Renal pelvis (tissue), 4 donors: ENCODE results near the gene ZP1. TPM values are rescaled to one million over a fixed set of nuclear protein-coding genes. Genes with fewer than 3 reads are reported as not detected.

ENCODE experiments used
- DNase-seq: peaks from one replicate; pipeline ENCODE4 v3.0.0-alpha.2; 2013
- polyA plus RNA-seq, 3 donors: library from polyadenylated mRNA; unstranded; fragments of 120-200 nt; gene quantifications; one replicate each; pipeline ENCODE4 v1.2.1, GENCODE V29; 2013; ENCODE audit not compliant: insufficient read length in 3 of 3

ZP1 gene
- polyA plus RNA-seq, 3 donors, result 0.10 to 0.11 TPM; not detected in 1

- no peak for DNase-seq
Measured at GRCh38 chr11:60875366-60876167, 8.2 kb downstream of the ZP1 start.

GRCh38 chr11:60876168-60876485 is 8.8 kb downstream of the ZP1 start:
- DNase-seq, result no peak

GRCh38 chr11:60878245-60879101 is 11.1 kb downstream of the ZP1 start:
- no peak for DNase-seq

DNA sequence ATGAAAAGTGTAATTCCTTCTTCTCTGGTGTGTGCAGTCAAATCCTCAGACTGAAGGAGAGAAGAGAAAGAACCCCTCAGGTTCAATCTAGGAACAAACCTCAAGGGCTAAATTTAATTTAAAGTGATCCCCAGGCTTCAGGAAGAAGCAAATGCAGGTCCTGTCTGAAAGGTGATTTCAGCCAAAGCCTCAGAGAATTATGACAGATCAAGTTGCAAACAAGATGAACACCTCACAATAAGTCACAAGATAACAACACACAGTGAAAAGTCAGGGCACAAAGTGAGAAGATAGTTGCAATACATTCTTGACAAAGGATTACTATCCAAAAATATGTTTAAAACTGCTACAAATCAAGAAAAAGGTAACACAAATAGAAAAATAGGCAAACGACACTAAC is 11.8 kb downstream of the ZP1 start:
- DNase-seq, result no peak

- DNase-seq, result no peak
Measured at GRCh38 chr11:60879971-60880588, 12.7 kb downstream of the ZP1 start.

- DNase-seq, result no peak
Measured at GRCh38 chr11:60880643-60881282, 13.4 kb downstream of the ZP1 start.

GRCh38 chr11:60887556-60887955 is 20.2 kb downstream of the ZP1 start:
- no peak for DNase-seq

DNA sequence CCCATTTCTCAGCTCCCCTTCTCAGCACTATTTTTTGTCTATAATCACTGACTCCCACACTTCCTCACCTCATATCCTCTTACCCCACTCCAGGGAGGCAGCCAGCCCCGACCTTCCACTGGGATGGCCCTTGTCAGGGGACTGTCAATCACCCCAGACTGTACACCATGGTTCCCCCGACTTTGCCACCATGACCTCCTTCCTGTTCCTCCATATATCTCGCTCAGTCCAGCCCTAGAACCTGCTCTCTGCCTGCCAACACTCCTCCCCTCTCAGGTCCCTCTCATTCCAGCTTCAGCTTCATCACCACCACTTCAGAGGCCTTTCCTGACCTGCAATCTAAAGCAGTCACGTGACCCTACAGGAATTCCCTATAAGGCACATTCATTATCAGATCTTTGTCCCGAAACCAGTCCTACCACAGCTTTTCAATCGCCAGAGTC is 22.5 kb downstream of the ZP1 start:
- DNase-seq, result no peak

DNA sequence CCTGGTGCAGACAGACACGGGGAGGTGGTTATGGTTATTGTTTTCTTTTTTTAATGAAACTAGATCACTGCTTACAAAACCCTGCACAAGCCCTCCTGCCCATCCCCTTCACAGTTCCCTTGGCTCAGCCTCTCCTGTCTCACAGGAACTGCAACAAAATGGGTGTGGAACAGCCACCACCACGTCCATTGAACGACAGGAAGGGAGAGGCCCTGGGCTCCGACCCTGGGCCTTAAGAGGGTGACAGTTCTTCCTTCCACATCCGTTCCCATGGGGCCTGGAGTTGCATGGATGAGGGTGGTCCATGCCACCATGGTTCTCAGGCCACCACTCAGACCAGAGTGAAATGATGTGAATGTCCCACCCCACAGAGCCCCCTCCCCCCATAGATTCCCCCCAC is 23.4 kb downstream of the ZP1 start:
- DNase-seq, result no peak

GRCh38 chr11:60891103-60891741 is 23.9 kb downstream of the ZP1 start:
- no peak for DNase-seq

DNA sequence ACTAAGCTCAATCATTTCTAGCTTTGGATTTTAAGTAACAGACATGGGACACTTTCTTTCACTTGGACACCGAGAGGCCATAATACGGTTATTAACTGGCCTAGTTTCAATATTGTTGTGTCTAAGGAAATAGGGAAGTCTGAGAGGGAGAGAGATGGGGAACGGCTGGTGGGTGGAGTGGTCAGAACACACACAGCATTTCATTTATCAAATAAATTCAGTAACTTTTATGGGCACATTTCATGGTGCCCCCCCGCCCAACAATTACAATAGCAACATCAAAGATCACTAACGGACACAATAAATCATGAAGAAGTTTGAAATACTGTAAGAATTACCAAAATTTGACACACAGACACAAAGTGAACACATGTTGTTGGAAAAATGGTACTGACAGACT is 28.3 kb downstream of the ZP1 start:
- DNase-seq, result no peak

DNA sequence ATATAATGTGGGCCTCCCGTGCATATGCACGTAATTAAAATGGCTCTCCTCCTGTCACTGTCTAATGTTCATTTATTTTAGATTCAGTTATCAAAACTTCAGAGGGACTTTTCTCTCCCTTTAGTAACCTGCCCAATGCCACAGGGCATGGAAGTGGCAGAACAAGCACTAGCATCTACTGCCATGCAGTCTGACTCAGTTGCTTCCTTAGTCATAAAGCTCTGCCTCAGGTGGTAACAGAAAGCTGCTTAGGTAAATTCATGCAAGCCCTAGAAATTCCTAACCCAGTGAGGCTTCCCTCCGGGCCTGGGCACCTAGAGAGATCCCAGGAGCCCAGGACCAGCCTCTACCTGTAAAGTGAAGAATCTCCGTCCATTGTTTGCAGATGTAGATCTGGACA is 30.2 kb downstream of the ZP1 start:
- DNase-seq, result no peak

DNA sequence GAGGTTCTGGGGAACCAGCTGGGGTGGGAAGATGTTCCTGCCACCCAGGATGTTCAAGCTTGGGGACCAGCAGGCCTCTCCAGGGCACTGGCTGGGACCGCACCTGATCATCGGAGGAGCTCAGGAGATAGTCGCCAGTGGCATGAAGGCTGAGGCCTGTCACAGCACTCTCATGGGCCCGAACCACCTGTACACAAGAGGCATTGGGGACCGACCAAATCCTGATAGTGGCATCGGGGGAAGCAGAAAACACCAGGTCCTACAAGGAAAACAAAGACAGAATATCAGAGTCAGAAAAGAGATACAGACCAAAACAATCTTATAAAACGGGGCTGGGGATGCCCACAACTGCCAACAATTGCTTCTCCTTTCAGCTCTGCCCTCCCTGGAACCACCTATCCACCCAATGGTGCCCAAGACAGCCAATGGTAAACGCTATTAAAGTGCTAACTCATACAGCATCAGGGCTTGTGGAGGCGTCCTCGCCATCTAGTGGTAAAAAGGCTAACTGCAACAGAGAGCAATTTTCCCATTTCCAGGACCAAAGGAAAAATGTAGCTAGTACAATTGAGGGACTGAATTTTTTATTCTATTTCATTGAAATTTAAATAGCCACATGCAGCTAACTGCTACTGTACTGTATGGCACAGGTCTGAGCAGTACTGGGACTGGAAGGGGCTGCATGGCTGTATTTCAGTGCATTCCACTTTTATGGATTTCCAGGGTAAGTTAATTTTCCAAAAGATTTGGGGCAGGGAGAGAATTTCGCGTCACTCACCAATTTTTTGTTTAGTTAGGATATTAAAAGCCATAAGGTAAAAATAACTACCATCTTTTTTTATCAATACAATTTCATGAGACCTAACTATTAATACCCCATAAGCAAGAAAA is 31.9 kb downstream of the ZP1 start:
- no peak for DNase-seq

- DNase-seq, result no peak
Measured at GRCh38 chr11:60899977-60900376, 32.6 kb downstream of the ZP1 start.

- DNase-seq, result no peak
Measured at GRCh38 chr11:60900673-60901404, 33.5 kb downstream of the ZP1 start.

- DNase-seq, result no peak
Measured at GRCh38 chr11:60902625-60903024, 35.3 kb downstream of the ZP1 start.

DNA sequence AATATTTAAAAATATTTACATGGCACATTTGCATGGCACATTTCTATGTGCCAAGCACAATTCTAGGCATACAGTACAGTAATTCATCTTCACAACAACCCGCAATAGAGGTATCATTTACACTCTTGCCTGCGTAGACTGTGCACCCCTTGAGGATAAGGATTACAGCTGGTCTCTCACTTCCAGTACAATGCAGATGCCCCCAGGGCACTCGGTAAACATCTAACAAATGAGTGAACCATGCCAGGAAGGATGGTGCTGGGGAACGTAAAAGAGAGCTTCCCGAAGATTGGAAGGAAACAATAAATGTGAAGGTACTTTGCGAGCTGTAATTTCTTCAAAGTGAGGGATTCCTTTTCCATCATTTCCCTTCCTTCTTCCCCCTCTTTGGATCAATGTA is 37.7 kb downstream of the ZP1 start:
- no peak for DNase-seq

DNA sequence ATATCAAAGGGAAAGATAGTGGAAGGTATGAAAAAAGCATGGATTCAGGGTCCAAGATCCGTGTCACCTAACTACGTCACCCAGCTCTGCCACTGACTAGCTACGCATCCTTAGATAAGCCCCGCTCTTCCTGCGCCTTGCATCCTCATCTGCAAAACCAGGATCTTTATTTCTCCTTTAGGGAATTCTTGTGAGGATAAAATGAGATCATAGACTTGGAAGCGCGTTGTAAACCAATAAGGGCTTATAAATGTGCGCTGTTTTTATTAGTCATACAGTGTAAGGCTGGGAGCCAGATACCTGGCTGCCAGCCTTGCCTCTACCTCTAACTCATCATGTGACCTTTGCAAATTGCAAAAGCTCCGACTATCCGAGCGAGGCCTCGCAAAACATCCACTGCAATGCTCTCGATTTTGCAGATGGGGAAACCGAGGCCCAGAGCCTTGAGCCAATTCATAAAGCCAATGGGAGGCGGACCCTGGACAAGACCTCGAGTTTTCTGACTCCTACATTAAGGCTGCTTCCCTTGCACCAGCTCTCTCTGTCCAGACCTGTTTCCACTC is 38.3 kb downstream of the ZP1 start:
- DNase-seq, result no peak

- DNase-seq, result peak; percentile 98
Measured at GRCh38 chr11:60906132-60906972, 39.0 kb downstream of the ZP1 start, which contains the start of gene PRPF19. Gene PRPF19 (minus strand): TSS chr11:60906585. CDS start chr11:60906382, 203 bp downstream.
